Stimulated activated CD8-positive, alpha-beta memory T cell treated with anti-CD3 and anti-CD28 coated beads, Interleukin-12 subunit alpha, Interleukin-12 subunit beta, amount 100 ng/mL, for 1 hour (primary cell): ENCODE measurements around the gene BCO2.
"Not testable (repeated sequence)": the region's sequence is repeated elsewhere in the genome, so short reads cannot be mapped to it uniquely, and the experiment has no call there.

Source experiments
- DNase-seq: peaks from one replicate; pipeline ENCODE4 v3.0.0-alpha.2; 2020; ENCODE audit warnings: low read depth

Gene BCO2

GRCh38 chr11:112167145-112167544, 8.2 kb upstream of the BCO2 start, which contains the start of gene TEX12:
Gene TEX12 (plus strand): TSS chr11:112167372. CDS start chr11:112169269, 1,897 bp downstream.
- DNase-seq, result no peak

GRCh38 chr11:112172362-112172994, 2.8 kb upstream of the BCO2 start:
- no peak for DNase-seq

- no peak for DNase-seq
These were observed 2.2 kb upstream of the BCO2 start for GRCh38 chr11:112173152-112173551.

- no peak for DNase-seq
These were observed 264 bp downstream of the BCO2 start for GRCh38 chr11:112175599-112175952.

- no peak for DNase-seq
These were observed 765 bp downstream of the BCO2 start for GRCh38 chr11:112176077-112176476.

GRCh38 chr11:112177589-112177988, 2.3 kb downstream of the BCO2 start:
- no peak for DNase-seq

GRCh38 chr11:112178428-112178827, 3.1 kb downstream of the BCO2 start:
- DNase-seq, result no peak

- DNase-seq, result no peak
These were observed 3.6 kb downstream of the BCO2 start for GRCh38 chr11:112178936-112179335.

- DNase-seq, result no peak
These were observed 4.3 kb downstream of the BCO2 start for GRCh38 chr11:112179601-112180000.

- no peak for DNase-seq
These were observed 7.6 kb downstream of the BCO2 start for GRCh38 chr11:112182867-112183266.

GRCh38 chr11:112185883-112186282, 10.6 kb downstream of the BCO2 start:
- DNase-seq, result no peak

GRCh38 chr11:112186304-112186703, 11.0 kb downstream of the BCO2 start:
- DNase-seq, result no peak

GRCh38 chr11:112195113-112195512, 19.8 kb downstream of the BCO2 start:
- not testable (repeated sequence) for DNase-seq

- no peak for DNase-seq
These were observed 20.6 kb downstream of the BCO2 start for GRCh38 chr11:112195951-112196351.

GRCh38 chr11:112196519-112197087, 21.3 kb downstream of the BCO2 start:
- DNase-seq, result no peak

GRCh38 chr11:112199101-112199500, 23.8 kb downstream of the BCO2 start:
- not testable (repeated sequence) for DNase-seq

- DNase-seq, result no peak
These were observed 24.9 kb downstream of the BCO2 start for GRCh38 chr11:112200252-112200651.

GRCh38 chr11:112206071-112206470, 30.8 kb downstream of the BCO2 start:
- DNase-seq, result no peak

GRCh38 chr11:112210890-112211289, 35.6 kb downstream of the BCO2 start:
- DNase-seq, result no peak

GRCh38 chr11:112211536-112211935, 36.2 kb downstream of the BCO2 start:
- no peak for DNase-seq

GRCh38 chr11:112212290-112212689, 37.0 kb downstream of the BCO2 start:
- DNase-seq, result no peak

GRCh38 chr11:112212710-112213109, 37.4 kb downstream of the BCO2 start:
- no peak for DNase-seq

GRCh38 chr11:112213753-112214152, 38.4 kb downstream of the BCO2 start:
- no peak for DNase-seq

GRCh38 chr11:112215621-112216020, 40.3 kb downstream of the BCO2 start:
- no peak for DNase-seq
